ENCODE results near the gene BEST4.

BEST4 gene

DNA sequence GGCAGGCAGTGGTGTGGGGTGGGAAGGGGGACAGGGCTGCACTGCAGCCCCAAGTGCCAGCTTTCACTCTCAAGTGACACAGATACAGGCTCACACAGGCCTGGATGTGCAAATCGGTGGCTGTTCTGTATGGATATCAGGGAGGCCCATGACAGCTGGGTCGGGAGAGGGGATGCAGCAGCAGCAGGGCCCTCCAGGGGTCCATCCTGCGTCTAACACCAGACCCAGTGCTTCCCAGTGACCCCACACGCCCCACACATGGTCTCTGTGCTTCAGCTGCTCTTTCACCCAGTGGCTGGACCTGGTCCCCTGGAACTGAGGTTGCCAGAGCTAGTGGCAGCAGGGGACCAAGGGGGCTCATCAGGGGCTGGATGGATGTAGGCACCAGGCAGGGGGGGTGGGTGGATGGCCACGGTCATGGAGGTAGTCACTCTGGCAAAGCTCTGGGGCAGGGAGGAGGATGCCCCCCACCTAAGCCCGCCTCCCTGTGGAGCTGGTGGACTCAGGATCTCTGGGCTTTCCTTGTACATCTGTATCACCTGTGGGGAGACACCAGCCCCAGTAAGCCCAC, 34.2 kb upstream of the BEST4 start:
- TF ChIP-seq HIC1 (tag by site-specific recombination; IDR thresholded peaks at IDR 0.05) = no peak
- TF ChIP-seq GLIS2 (tag by site-specific recombination; IDR thresholded peaks at IDR 0.05) = peak; percentile 11; the same call in 1 of the 2 replicates
- H3K36me3 ChIP-seq (ENCODE audit: control insufficient read depth in 2 of 2, insufficient read depth in 1 of 2, low read length in 2 of 2) = peaks cover 0 to 10% of the 10 kb centered on the region in 2 experiments; a peak in 1 of 3 replicates
- no peak overlapping the region for H3K27ac ChIP-seq (ENCODE audit: extremely low read depth, low read depth, low read length)
- H3K9me3 ChIP-seq (ENCODE audit: control insufficient read depth, insufficient read depth, low read depth, low read length) = no peaks in the 10 kb centered on the region
- H3K4me3 ChIP-seq (ENCODE audit: low read depth, low read length) = no peak overlapping the region
- no peaks in the 10 kb centered on the region for H3K4me1 ChIP-seq (ENCODE audit: control insufficient read depth, insufficient read depth, low read length)
- POLR2A ChIA-PET = interaction anchor here (1.0 to 6.1 kb wide), 5 partner anchors 9 to 481 kb away, joined by 3 to 84 read pairs (median 9); partner anchors contain the start of genes BTBD19, DYNLT4, PLK3 and PTCH2
- CTCF ChIA-PET = interaction anchor here (0.5 to 1.5 kb wide), 6 partner anchors 12 to 477 kb away, joined by 3 to 7 read pairs (median 3); no protein-coding TSS in a partner anchor

DNA sequence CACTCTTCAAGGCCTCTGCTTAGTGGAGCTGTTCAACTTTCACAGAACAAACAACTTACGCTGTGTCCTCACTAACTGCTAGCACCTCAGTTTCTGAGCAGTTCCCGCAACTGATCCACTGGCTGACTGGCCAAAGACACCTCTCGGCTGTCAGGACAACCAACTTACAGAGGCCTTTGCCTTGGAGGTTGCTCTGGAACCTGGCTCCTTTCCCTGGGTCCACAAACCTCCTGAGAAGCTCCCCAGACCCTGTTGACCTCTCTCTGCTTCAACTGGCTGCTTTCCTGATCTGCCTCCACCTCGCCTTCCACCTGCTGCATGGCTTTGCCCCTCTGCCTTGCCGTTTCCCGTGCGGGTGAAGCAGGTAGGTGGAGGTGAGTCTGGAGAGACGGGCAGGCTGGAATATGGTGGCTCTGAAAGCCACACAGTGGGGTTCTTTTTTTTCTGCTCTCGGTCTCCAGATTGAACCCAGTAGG, 33.3 kb upstream of the BEST4 start:
- POLR2A ChIA-PET = interaction anchor here (0.6 to 6.1 kb wide), 9 partner anchors 10 to 482 kb away, joined by 3 to 84 read pairs (median 9); partner anchors contain the start of genes BTBD19, DYNLT4, PLK3 and PTCH2
- peaks cover 0 to 3% of the 10 kb centered on the region in 2 experiments; a peak in 1 of 3 replicates for H3K36me3 ChIP-seq (ENCODE audit: control insufficient read depth in 2 of 2, insufficient read depth in 1 of 2, low read length in 2 of 2)
- TF ChIP-seq, protein P1, sequence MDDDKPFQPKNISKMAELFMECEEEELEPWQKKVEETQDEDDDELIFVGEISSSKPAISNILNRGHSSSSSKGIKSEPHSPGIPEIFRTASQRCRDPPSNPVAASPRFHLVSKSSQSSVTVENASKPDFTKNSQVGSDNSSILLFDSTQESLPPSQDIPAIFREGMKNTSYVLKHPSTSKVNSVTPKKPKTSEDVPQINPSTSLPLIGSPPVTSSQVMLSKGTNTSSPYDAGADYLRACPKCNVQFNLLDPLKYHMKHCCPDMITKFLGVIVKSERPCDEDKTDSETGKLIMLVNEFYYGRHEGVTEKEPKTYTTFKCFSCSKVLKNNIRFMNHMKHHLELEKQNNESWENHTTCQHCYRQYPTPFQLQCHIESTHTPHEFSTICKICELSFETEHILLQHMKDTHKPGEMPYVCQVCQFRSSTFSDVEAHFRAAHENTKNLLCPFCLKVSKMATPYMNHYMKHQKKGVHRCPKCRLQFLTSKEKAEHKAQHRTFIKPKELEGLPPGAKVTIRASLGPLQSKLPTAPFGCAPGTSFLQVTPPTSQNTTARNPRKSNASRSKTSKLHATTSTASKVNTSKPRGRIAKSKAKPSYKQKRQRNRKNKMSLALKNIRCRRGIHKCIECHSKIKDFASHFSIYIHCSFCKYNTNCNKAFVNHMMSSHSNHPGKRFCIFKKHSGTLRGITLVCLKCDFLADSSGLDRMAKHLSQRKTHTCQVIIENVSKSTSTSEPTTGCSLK (tag by site-specific recombination; IDR thresholded peaks at IDR 0.05) = no peak
- TF ChIP-seq ZNF169 (tag by site-specific recombination; IDR thresholded peaks at IDR 0.05) (no peak), ZNF600 (tag by site-specific recombination; IDR thresholded peaks at IDR 0.05) (no peak)
- H3K4me1 ChIP-seq (ENCODE audit: control insufficient read depth, insufficient read depth, low read length) = no peaks in the 10 kb centered on the region
- H3K27ac ChIP-seq (ENCODE audit: extremely low read depth, low read depth, low read length) = no peak overlapping the region
- CTCF ChIA-PET = interaction anchor here (0.5 to 3.2 kb wide), 7 partner anchors 12 to 478 kb away, joined by 3 to 13 read pairs (median 4); partner anchors contain the start of genes HECTD3 and UROD
- no peaks in the 10 kb centered on the region for H3K9me3 ChIP-seq (ENCODE audit: control insufficient read depth, insufficient read depth, low read depth, low read length)
- no peak overlapping the region for H3K4me3 ChIP-seq (ENCODE audit: low read depth, low read length)

DNA sequence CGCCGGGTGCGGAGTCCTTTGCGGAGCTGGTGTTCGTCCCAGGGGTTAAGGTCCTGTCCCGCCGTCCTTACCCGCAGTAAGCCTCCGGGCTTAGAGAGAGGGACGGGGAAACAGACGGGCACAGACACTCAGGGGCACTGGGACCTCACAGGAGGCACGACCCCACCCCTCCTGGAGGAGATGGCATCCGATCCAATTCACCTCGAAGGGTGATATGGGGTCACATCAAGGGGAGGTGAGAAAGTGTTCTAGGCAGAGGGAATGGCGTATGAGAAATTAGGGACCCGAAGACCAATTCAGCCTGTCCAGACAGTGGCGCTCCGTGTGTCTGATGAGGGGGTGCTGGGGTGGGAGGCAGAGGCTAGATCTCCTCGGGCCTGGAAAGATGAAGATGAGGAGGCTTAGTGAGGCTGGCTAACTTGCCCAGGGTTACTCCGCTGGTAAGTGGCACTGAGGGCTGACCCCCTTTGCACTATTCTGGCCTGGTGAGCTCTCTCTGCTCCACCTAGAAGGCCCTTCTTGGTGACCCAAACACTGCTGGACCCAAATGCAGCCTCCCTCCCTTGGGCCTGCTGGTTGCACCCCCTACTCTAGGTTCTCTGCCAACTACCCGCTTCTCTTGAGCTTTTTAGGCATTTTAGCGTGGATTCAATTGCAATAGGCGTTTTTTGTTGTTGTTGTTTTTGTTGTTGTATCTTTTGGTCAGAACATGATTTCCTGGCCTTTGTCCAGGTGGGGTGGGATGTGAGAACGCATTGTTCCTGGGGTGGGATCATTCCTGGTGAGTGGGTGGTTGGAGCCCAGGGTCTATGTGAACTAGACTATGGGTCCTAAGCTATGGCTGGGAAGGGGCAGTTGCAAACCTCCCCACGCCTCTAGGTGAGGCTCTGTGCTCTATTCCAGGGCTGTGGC, 32.6 kb upstream of the BEST4 start:
- ChIA-PET CTCF (interaction anchor here (0.7 to 3.2 kb wide), 7 partner anchors 11 to 540 kb away, joined by 3 to 13 read pairs (median 4); partner anchors contain the start of genes HECTD3 and UROD), POLR2A (interaction anchor here (0.6 to 6.1 kb wide), 12 partner anchors 9 to 99 kb away, joined by 3 to 84 read pairs (median 8); partner anchors contain the start of genes BEST4, BTBD19, DYNLT4 and PLK3)
- Histone ChIP-seq H3K4me1 (ENCODE audit: control insufficient read depth, insufficient read depth, low read length) (no peaks in the 10 kb centered on the region), H3K9me3 (ENCODE audit: control insufficient read depth, insufficient read depth, low read depth, low read length) (no peaks in the 10 kb centered on the region), H3K4me3 (ENCODE audit: low read depth, low read length) (peak overlapping the region; percentile 31), H3K36me3 (ENCODE audit: control insufficient read depth in 2 of 2, insufficient read depth in 1 of 2, low read length in 2 of 2) (peaks cover 0 to under 1% of the 10 kb centered on the region in 2 experiments; a peak in 1 of 3 replicates), H3K27ac (ENCODE audit: extremely low read depth, low read depth, low read length) (peak overlapping the region; percentile 91)
- TF ChIP-seq ZFHX2 (tag by site-specific recombination; conservative IDR thresholded peaks at IDR 0.05) (peak; percentile 52), KLF16 (tag by site-specific recombination; IDR thresholded peaks at IDR 0.05) (peak; percentile 12; the same call in 1 of the 2 replicates), ZNF777 (tag by site-specific recombination; IDR thresholded peaks at IDR 0.05; ENCODE audit: borderline replicate concordance) (0 out of 2 replicates have a peak, but pooled peaks have one; percentile 44), ZNF423 (tag by site-specific recombination; IDR thresholded peaks at IDR 0.05) (peak; percentile 48), ZNF2 (tag by site-specific recombination; IDR thresholded peaks at IDR 0.05) (peak; percentile 4; the same call in 1 of the 2 replicates), ZNF292 (tag by site-specific recombination; IDR thresholded peaks at IDR 0.05; ENCODE audit: borderline replicate concordance, low read depth) (no peak), ZBTB10 (tag by site-specific recombination; IDR thresholded peaks at IDR 0.05) (peak; percentile 52; the same call in 1 of the 2 replicates), GLIS2 (tag by site-specific recombination; IDR thresholded peaks at IDR 0.05) (peak; percentile 91), ZBTB20 (tag by site-specific recombination; IDR thresholded peaks at IDR 0.05) (0 out of 2 replicates have a peak, but pooled peaks have one; percentile 5), ZNF513 (tag by site-specific recombination; IDR thresholded peaks at IDR 0.05) (0 out of 2 replicates have a peak, but pooled peaks have one; percentile 22), ZNF514 (tag by site-specific recombination; IDR thresholded peaks at IDR 0.05) (no peak)
- TF ChIP-seq, protein P2, sequence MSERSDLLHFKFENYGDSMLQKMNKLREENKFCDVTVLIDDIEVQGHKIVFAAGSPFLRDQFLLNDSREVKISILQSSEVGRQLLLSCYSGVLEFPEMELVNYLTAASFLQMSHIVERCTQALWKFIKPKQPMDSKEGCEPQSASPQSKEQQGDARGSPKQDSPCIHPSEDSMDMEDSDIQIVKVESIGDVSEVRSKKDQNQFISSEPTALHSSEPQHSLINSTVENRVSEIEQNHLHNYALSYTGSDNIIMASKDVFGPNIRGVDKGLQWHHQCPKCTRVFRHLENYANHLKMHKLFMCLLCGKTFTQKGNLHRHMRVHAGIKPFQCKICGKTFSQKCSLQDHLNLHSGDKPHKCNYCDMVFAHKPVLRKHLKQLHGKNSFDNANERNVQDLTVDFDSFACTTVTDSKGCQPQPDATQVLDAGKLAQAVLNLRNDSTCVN (tag by site-specific recombination; optimal IDR thresholded peaks at IDR 0.05) = peak; percentile 38

Data from HEK293 (cell line).